Left ventricle myocardium inferior (tissue), 1 donor: ENCODE measurements around the gene SUGCT. TPM values are rescaled to one million over a fixed set of nuclear protein-coding genes. Genes with fewer than 3 reads are reported as not detected.

ENCODE experiments used
- DNase-seq: peaks from one replicate; pipeline ENCODE4 v3.0.0-alpha.2; 2020
- H3K27ac ChIP-seq: fragments of 200-600 bp; replicated peaks from 2 replicates; pipeline ENCODE4 v1.8.0; 2021
- H3K27me3 ChIP-seq: fragments of 200-600 bp; 2 replicates; pipeline ENCODE4 v1.8.0; 2021; ENCODE audit warnings: low read depth
- H3K36me3 ChIP-seq: fragments of 200-600 bp; 2 replicates; pipeline ENCODE4 v1.8.0; 2021
- H3K4me1 ChIP-seq: fragments of 200-600 bp; 2 replicates; pipeline ENCODE4 v1.8.0; 2021
- H3K4me3 ChIP-seq: fragments of 200-600 bp; 2 replicates; pipeline ENCODE4 v1.8.0; 2021; ENCODE audit warnings: mild to moderate bottlenecking, moderate library complexity
- H3K9me3 ChIP-seq: fragments of 200-600 bp; replicated peaks from 2 replicates; pipeline ENCODE4 v1.8.0; 2021
- intact Hi-C: fragments of 100-400 bp; cut with micrococcal nuclease; formaldehyde crosslinking; loops from one replicate; pipeline ENCODE4 v1.11.0; 2022
- total RNA-seq: library from RNA; stranded (reverse); fragmentation: NEBNext Ultra II Directional; extraction: Animal tissue kit (Norgen Biotek cat#: 25700); gene quantifications from one replicate; pipeline ENCODE4 v1.2.1, GENCODE V29; 2021
- TF ChIP-seq, protein P1 (sequence below): fragments of 200-600 bp; IDR thresholded peaks from 2 replicates; pipeline ENCODE4 v1.8.0; 2021; ENCODE audit warnings: antibody characterized with exemption, mild to moderate bottlenecking, borderline replicate concordance
- donor health status: DM: no; HTN: yes; CAD: no; lungs with severe emphysema.

SUGCT gene
- total RNA-seq, 1 donor from 2014 or later = 5.0 TPM

DNA sequence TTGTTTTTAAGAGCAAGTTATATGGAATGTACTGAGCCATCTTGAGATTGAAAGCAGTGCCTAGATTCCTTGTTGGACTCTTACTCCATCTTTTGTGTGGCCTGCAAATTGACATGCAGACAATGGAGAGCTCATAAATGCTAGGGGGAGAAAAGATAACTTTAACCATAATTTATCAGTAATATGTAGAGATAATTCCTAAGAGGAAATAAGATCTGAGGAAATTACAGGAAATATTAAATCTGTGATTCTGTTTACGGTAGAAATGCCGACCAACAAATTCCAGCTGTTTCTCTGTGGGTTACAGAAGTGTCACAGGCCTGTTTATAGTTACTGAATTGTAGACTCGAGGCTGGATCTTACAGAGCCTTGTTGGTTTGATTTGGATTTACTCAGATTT lies 348.0 kb downstream of the SUGCT start:
- H3K4me3 ChIP-seq = no peak overlapping the region
- H3K27me3 ChIP-seq = no peaks in the 10 kb centered on the region
- intact Hi-C loops = no loop called here

DNA sequence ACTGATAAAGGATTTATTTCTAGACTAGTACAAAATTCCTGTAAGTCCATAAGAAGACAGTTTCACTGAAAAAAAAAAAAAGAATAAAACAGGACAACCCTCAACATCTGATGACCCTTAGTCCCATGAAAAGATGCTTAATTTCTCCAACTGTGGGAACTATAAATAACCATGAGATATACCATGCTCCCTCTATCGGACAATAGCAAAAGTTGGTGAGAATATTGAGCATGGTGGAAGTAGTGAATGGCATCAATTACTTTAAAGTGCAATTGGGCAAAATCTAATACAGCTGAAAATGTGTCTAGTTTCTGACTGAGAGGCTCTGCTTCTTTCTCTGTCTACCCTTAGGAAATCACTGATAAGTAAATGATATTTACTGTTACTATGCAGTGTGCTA lies 348.8 kb downstream of the SUGCT start:
- TF ChIP-seq, protein P1, sequence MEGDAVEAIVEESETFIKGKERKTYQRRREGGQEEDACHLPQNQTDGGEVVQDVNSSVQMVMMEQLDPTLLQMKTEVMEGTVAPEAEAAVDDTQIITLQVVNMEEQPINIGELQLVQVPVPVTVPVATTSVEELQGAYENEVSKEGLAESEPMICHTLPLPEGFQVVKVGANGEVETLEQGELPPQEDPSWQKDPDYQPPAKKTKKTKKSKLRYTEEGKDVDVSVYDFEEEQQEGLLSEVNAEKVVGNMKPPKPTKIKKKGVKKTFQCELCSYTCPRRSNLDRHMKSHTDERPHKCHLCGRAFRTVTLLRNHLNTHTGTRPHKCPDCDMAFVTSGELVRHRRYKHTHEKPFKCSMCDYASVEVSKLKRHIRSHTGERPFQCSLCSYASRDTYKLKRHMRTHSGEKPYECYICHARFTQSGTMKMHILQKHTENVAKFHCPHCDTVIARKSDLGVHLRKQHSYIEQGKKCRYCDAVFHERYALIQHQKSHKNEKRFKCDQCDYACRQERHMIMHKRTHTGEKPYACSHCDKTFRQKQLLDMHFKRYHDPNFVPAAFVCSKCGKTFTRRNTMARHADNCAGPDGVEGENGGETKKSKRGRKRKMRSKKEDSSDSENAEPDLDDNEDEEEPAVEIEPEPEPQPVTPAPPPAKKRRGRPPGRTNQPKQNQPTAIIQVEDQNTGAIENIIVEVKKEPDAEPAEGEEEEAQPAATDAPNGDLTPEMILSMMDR = peak; percentile 33
- H3K27me3 ChIP-seq = no peaks in the 10 kb centered on the region
- intact Hi-C loops = no loop called here
- H3K9me3 ChIP-seq = peaks cover 5% of the 10 kb centered on the region
- DNase-seq = no peak
- no peaks in the 10 kb centered on the region for H3K36me3 ChIP-seq
- no peak overlapping the region for H3K27ac ChIP-seq
- H3K4me3 ChIP-seq = no peak overlapping the region
- no peaks in the 10 kb centered on the region for H3K4me1 ChIP-seq

More for the DNA sequence above, 348.0 kb downstream of the SUGCT start:
- no peaks in the 10 kb centered on the region for H3K9me3 ChIP-seq
- H3K4me1 ChIP-seq = no peaks in the 10 kb centered on the region
- DNase-seq = no peak
- H3K27ac ChIP-seq = no peak overlapping the region
- no peaks in the 10 kb centered on the region for H3K36me3 ChIP-seq
- TF ChIP-seq, protein P1 = no peak

DNA sequence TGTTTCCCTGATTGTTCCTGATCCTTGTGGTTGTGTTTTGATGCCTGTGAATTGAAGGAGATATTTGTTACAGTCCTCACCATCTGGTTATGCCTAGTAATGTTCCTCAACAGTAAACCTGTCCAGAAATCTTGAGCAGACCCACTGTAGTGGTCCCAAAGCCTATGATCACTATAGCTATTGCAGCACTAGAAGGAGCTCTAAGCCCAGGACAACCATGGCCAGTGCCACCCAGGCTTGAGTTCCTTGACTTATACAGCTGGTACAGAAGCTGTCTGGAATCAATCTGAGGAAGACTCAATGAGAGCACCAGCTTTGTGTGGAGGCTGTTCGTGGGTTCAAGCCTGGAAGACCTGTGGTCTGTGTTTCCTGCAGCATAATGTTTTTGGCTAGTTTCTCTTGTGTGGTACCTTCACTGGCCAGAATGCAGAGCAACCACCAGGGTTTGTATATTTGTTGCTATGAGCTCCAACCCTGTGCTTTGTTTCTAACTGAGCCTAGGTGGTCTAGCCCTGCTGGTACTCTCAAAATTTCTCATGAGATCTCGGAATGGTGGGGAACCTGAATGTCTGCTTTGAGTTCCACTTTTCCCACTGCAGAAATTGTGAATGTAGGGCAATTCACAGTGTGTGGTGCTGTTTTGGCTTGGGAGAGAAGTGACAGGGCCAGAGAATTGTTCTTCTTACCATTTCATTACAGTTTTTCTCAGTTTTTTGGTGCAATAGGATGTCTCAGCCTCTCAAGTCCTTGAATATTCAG lies 355.2 kb downstream of the SUGCT start:
- H3K9me3 ChIP-seq = peaks cover 18% of the 10 kb centered on the region
- no peaks in the 10 kb centered on the region for H3K36me3 ChIP-seq
- H3K27ac ChIP-seq = no peak overlapping the region
- TF ChIP-seq, protein P1 = no peak
- no peak overlapping the region for H3K4me3 ChIP-seq
- no peaks in the 10 kb centered on the region for H3K27me3 ChIP-seq
- intact Hi-C loops = no loop called here
- no peaks in the 10 kb centered on the region for H3K4me1 ChIP-seq
- DNase-seq = no peak

DNA sequence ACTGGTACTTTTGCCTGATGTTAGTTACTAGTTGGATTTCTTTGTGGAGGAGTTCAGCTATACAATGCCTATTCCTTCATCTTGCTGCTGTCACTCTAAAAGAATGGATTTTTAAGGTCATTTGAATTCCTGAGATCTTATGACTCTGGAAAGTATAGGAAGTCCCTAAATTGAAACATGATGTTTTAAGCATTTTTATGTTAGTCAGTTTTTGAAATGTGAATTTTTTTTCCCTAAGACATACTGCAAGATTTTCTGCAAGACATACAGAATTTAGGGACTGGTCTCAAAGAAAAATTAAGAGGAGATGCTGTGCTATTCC lies 355.8 kb downstream of the SUGCT start:
- Histone ChIP-seq H3K4me1 (no peaks in the 10 kb centered on the region), H3K9me3 (peaks cover 18% of the 10 kb centered on the region), H3K27me3 (no peaks in the 10 kb centered on the region), H3K27ac (no peak overlapping the region), H3K36me3 (no peaks in the 10 kb centered on the region), H3K4me3 (no peak overlapping the region)
- intact Hi-C loops = no loop called here
- TF ChIP-seq, protein P1 = no peak
- no peak for DNase-seq

DNA sequence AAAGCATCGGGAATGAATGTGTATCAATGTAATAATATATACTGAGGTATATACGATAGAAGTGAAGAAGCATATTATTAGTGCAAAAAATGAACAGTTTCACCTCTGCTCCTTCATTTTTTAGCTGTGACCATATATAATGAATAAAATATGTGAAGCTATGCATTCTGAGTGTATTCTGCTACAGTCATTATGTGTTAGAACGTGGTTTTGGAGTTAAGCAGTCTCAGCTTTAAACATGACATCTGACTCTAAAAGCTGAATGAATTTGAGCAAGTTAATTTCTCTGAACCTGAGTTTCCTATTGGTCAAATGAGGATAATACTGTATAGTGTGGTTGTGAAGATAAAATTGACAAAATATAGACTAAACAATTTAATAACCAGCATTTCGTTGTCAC lies 358.1 kb downstream of the SUGCT start:
- TF ChIP-seq, protein P1 = no peak
- intact Hi-C loops = no loop called here
- Histone ChIP-seq H3K4me1 (no peaks in the 10 kb centered on the region), H3K36me3 (no peaks in the 10 kb centered on the region), H3K9me3 (peaks cover 18% of the 10 kb centered on the region), H3K4me3 (no peak overlapping the region), H3K27me3 (no peaks in the 10 kb centered on the region), H3K27ac (no peak overlapping the region)
- no peak for DNase-seq
